Peyer's patch (tissue), 4 donors: ENCODE results near the gene CBS. TPM values are rescaled to one million over a fixed set of nuclear protein-coding genes. Genes with fewer than 3 reads are reported as not detected.
"Not testable (repeated sequence)": the region's sequence is repeated elsewhere in the genome, so short reads cannot be mapped to it uniquely, and the experiment has no call there.

Experiments used
- DNase-seq, 3 donors: peaks; one replicate each; pipeline ENCODE4 v3.0.0-alpha.2; 2017 to 2019
- H3K27ac ChIP-seq, 4 donors: fragments of 200-600 bp; sonication (generic); one replicate each; pipeline ENCODE4 v1.5.1; 2016 to 2019
- H3K27me3 ChIP-seq, 2 donors: fragments of 200-600 bp; sonication (generic); one replicate each; pipeline ENCODE4 v1.5.1; 2019
- H3K36me3 ChIP-seq, 3 donors: fragments of 200-600 bp; sonication (generic); one replicate each; pipeline ENCODE4 v1.5.1; 2016 to 2019
- H3K4me1 ChIP-seq, 4 donors: fragments of 200-600 bp; sonication (generic); one replicate each; pipeline ENCODE4 v1.5.1; 2016 to 2019
- H3K4me3 ChIP-seq, 4 donors: fragments of 200-600 bp; sonication (generic); 1 replicate in 3 of 4; 2 replicates in 1 of 4; pipeline ENCODE4 v1.5.1; 2016 to 2019; ENCODE audit warnings: mild to moderate bottlenecking in 1 of 4
- H3K9me3 ChIP-seq, 4 donors: fragments of 200-600 bp; sonication (generic); one replicate each; pipeline ENCODE4 v1.5.1; 2016 to 2019; ENCODE audit warnings: mild to moderate bottlenecking in 1 of 4
- CTCF ChIP-seq, 6 experiments: fragments of 450-650 bp in 4 of 6; fragments of 200-600 bp in 2 of 6; sonication (generic) in 1 of 6; IDR thresholded peaks; one replicate each; pipeline ENCODE4 v1.5.1; 2017 to 2019; ENCODE audit warnings: antibody characterized with exemption in 6 of 6, mild to moderate bottlenecking in 3 of 6, moderate library complexity in 1 of 6
- POLR2A ChIP-seq, 2 donors: fragments of 450-650 bp; IDR thresholded peaks; one replicate each; pipeline ENCODE4 v1.5.1; 2017; ENCODE audit warnings: antibody characterized with exemption in 2 of 2, mild to moderate bottlenecking in 2 of 2, moderate library complexity in 2 of 2
- total RNA-seq, 4 donors: library from RNA; depleted of rRNA; stranded (reverse); fragments of >200 nt; gene quantifications; one replicate each; pipeline ENCODE4 v1.1.0, GENCODE V29; 2016

The CBS gene
- total RNA-seq, 4 donors from 2014 or later = 24.8 to 59.4 (median 27.1) TPM

- TF ChIP-seq CTCF (IDR thresholded peaks at IDR 0.05) = no peak
- TF ChIP-seq POLR2A (IDR thresholded peaks at IDR 0.05) = no peak
- Histone ChIP-seq H3K36me3 (peaks cover 0 to 54% (median 0%) of the 10 kb centered on the region in 3 donors), H3K9me3 (no peaks in the 10 kb centered on the region), H3K4me1 (peaks cover 0 to 4% (median 0%) of the 10 kb centered on the region in 4 donors), H3K4me3 (no peak overlapping the region), H3K27me3 (no peaks in the 10 kb centered on the region), H3K27ac (no peak overlapping the region)
- no peak for DNase-seq
These were observed 57.1 kb downstream of the CBS start for GRCh38 chr21:43018519-43018918.

- TF ChIP-seq CTCF (IDR thresholded peaks at IDR 0.05) = no peak
- no peak for TF ChIP-seq POLR2A (IDR thresholded peaks at IDR 0.05)
- no peak for DNase-seq
- Histone ChIP-seq H3K36me3 (peaks cover 0 to 60% (median 0%) of the 10 kb centered on the region in 3 donors), H3K4me1 (peaks cover 0 to 4% (median 0%) of the 10 kb centered on the region in 4 donors), H3K4me3 (no peak overlapping the region), H3K27ac (no peak overlapping the region), H3K9me3 (no peaks in the 10 kb centered on the region), H3K27me3 (no peaks in the 10 kb centered on the region)
These were observed 58.9 kb downstream of the CBS start for GRCh38 chr21:43016728-43017127.

GRCh38 chr21:43015906-43016540 lies 59.6 kb downstream of the CBS start:
- Histone ChIP-seq H3K4me3 (no peak overlapping the region), H3K36me3 (peaks cover 0 to 60% (median 0%) of the 10 kb centered on the region in 3 donors), H3K4me1 (peaks cover 0 to 4% (median 0%) of the 10 kb centered on the region in 4 donors), H3K27me3 (no peaks in the 10 kb centered on the region), H3K27ac (peak overlapping the region in 1 of 4 donors; percentile 6), H3K9me3 (no peaks in the 10 kb centered on the region)
- DNase-seq = peak in 1 of 3 donors; percentile 20
- TF ChIP-seq POLR2A (IDR thresholded peaks at IDR 0.05) = no peak
- TF ChIP-seq CTCF (IDR thresholded peaks at IDR 0.05) = no peak

- no peaks in the 10 kb centered on the region for H3K9me3 ChIP-seq
- no peak overlapping the region for H3K4me3 ChIP-seq
- H3K4me1 ChIP-seq = peaks cover 0 to 4% (median 0%) of the 10 kb centered on the region in 4 donors
- peaks cover 0 to 62% (median 0%) of the 10 kb centered on the region in 3 donors for H3K36me3 ChIP-seq
- no peak for DNase-seq
- TF ChIP-seq CTCF (IDR thresholded peaks at IDR 0.05) (no peak), POLR2A (IDR thresholded peaks at IDR 0.05) (no peak)
- H3K27ac ChIP-seq = no peak overlapping the region
- H3K27me3 ChIP-seq = no peaks in the 10 kb centered on the region
These were observed 63.0 kb downstream of the CBS start for GRCh38 chr21:43012596-43012995.

- no peak for TF ChIP-seq POLR2A (IDR thresholded peaks at IDR 0.05)
- TF ChIP-seq CTCF (IDR thresholded peaks at IDR 0.05) = no peak
- no peak for DNase-seq
- Histone ChIP-seq H3K27me3 (no peaks in the 10 kb centered on the region), H3K9me3 (no peaks in the 10 kb centered on the region), H3K27ac (no peak overlapping the region), H3K4me1 (no peaks in the 10 kb centered on the region), H3K4me3 (no peak overlapping the region), H3K36me3 (peaks cover 0 to 43% (median 0%) of the 10 kb centered on the region in 3 donors)
These were observed 68.8 kb downstream of the CBS start for GRCh38 chr21:43006874-43007208.

- not testable (repeated sequence) for H3K4me3 ChIP-seq, H3K4me1 ChIP-seq, H3K9me3 ChIP-seq, H3K27me3 ChIP-seq, H3K27ac ChIP-seq, DNase-seq
- peaks cover 0 to 37% (median 0%) of the 10 kb centered on the region in 3 donors for H3K36me3 ChIP-seq
These were observed 69.4 kb downstream of the CBS start for GRCh38 chr21:43006051-43006873.
